Tibial artery (tissue), 4 donors: ENCODE data around the gene LXN.

ENCODE experiments used
- DNase-seq, 2 donors: peaks; one replicate each; pipeline ENCODE4 v3.0.0-alpha.2; 2019
- H3K27ac ChIP-seq, 2 donors: fragments of 200-600 bp; sonication (generic) in 1 of 2; 1 replicate in 1 of 2; 2 replicates in 1 of 2; pipeline ENCODE4 v1.5.1; 2018 to 2019; ENCODE audit warnings: mild to moderate bottlenecking in 1 of 2
- H3K27me3 ChIP-seq, 2 donors: fragments of 200-600 bp; sonication (generic) in 1 of 2; one replicate each; pipeline versions ENCODE4 v1.5.1 to v1.6.0; 2016 to 2019
- H3K36me3 ChIP-seq, 3 donors: fragments of 200-600 bp; sonication (generic) in 2 of 3; one replicate each; pipeline ENCODE4 v1.5.1; 2016 to 2019; ENCODE audit warnings: mild to moderate bottlenecking in 2 of 3
- H3K4me1 ChIP-seq, 4 donors: fragments of 200-600 bp; sonication (generic) in 2 of 4; 1 replicate in 3 of 4; 2 replicates in 1 of 4; pipeline ENCODE4 v1.5.1; 2016 to 2019
- H3K4me3 ChIP-seq, 2 donors: fragments of 200-600 bp; sonication (generic) in 1 of 2; 1 replicate in 1 of 2; 2 replicates in 1 of 2; pipeline ENCODE4 v1.5.1; 2018 to 2019; ENCODE audit warnings: mild to moderate bottlenecking in 2 of 2
- H3K9me3 ChIP-seq, 3 donors: fragments of 200-600 bp; sonication (generic) in 1 of 3; one replicate each; pipeline ENCODE4 v1.5.1; 2016 to 2019
- intact Hi-C: fragments of 100-400 bp; cut with DNase I; formaldehyde crosslinking; loops from one replicate; pipeline ENCODE4 v1.15.0; 2023; ENCODE audit warnings: low total_unique reads
- TF ChIP-seq, protein P1 (sequence below), 2 experiments: fragments of 200-600 bp in 1 of 2; fragments of 450-650 bp in 1 of 2; IDR thresholded peaks; one replicate each; pipeline ENCODE4 v1.5.1; 2017 to 2019; ENCODE audit warnings: antibody characterized with exemption in 2 of 2, mild to moderate bottlenecking in 1 of 2, moderate library complexity in 1 of 2

Gene LXN

DNA sequence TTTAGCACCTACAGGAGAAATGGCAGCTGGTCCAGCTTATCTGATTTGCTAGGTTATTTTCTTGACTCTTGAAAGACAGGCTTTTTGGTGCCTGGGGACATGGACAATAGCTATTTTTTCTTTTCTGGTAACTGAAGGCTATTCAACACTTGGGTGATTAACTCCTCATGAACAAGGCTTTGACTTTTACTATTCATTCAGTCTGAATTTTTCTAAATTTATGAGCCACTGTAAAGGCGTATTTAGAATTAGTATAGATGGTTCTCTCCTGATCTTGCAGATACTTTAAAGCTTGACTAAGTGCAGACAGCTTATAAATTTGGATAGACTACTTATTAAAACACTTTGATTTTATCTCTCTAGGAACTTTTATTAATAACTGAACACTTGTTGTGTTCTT is 46.6 kb downstream of the LXN start:
- no peaks in the 10 kb centered on the region for H3K4me1 ChIP-seq
- no peaks in the 10 kb centered on the region for H3K27me3 ChIP-seq
- no peak overlapping the region for H3K4me3 ChIP-seq
- intact Hi-C loops, result no loop called here
- TF ChIP-seq, protein P1, sequence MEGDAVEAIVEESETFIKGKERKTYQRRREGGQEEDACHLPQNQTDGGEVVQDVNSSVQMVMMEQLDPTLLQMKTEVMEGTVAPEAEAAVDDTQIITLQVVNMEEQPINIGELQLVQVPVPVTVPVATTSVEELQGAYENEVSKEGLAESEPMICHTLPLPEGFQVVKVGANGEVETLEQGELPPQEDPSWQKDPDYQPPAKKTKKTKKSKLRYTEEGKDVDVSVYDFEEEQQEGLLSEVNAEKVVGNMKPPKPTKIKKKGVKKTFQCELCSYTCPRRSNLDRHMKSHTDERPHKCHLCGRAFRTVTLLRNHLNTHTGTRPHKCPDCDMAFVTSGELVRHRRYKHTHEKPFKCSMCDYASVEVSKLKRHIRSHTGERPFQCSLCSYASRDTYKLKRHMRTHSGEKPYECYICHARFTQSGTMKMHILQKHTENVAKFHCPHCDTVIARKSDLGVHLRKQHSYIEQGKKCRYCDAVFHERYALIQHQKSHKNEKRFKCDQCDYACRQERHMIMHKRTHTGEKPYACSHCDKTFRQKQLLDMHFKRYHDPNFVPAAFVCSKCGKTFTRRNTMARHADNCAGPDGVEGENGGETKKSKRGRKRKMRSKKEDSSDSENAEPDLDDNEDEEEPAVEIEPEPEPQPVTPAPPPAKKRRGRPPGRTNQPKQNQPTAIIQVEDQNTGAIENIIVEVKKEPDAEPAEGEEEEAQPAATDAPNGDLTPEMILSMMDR (IDR thresholded peaks at IDR 0.05), result no peak
- peaks cover 0 to 9% (median 6%) of the 10 kb centered on the region in 3 donors for H3K9me3 ChIP-seq
- no peaks in the 10 kb centered on the region for H3K36me3 ChIP-seq
- no peak overlapping the region for H3K27ac ChIP-seq
- no peak for DNase-seq

DNA sequence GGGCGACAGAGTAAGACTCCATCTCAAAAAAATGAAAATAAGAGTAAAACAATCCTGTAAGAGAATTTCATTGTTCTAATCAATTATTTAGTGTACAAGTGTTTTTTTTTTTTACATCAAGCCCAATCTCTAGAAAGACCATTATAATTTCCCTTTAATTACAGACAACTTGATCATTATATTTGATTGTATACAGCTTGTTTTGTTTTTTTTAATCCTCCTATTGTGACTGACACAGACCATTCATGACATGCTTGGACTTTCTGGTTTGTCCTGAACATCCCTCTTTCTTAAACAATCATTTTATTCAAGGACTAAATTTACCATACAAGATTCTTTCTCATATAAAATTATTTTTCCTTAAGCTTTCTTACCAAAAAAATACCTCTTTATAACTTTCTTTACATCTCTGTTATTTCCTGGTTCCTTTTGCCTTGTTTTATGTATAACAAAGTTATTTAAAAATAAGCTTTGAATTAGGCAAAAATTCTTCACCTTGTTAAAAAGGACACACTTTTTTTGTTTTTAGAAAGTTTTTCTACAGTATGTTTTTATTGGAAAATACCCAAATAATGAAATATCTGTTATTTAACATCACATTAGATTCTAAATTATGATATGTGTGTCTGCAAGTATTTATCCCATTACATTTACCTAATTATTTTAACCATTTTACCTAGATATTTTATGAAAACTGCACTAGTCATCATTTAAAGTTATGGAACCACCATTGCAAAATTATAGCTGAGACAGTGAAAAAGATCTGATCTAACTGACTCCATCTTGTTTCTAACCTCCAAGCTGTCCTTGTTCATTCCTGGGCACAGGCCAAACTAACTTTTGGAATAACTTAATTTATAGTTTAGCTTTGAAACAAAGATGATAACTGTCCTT is 54.2 kb downstream of the LXN start:
- intact Hi-C loops, result no loop called here
- TF ChIP-seq, protein P1 (IDR thresholded peaks at IDR 0.05), result no peak
- no peak overlapping the region for H3K4me3 ChIP-seq
- peaks cover 0 to 9% (median 9%) of the 10 kb centered on the region in 3 donors for H3K9me3 ChIP-seq
- DNase-seq, result no peak
- no peaks in the 10 kb centered on the region for H3K4me1 ChIP-seq
- no peak overlapping the region for H3K27ac ChIP-seq
- H3K27me3 ChIP-seq, result no peaks in the 10 kb centered on the region
- no peaks in the 10 kb centered on the region for H3K36me3 ChIP-seq
